NCI-H1092 treated with DMSO at 0.1 percent for 48 hours (cell line): Measurements from ENCODE around the gene SPEG.
A peak's percentile ranks its signal among the peaks of the same experiment; 100 is the strongest.

ENCODE experiments used
- DNase-seq: peaks from one replicate; lab custom pipeline; 2025; lab: John Stamatoyannopoulos, UW

Gene SPEG

DNA sequence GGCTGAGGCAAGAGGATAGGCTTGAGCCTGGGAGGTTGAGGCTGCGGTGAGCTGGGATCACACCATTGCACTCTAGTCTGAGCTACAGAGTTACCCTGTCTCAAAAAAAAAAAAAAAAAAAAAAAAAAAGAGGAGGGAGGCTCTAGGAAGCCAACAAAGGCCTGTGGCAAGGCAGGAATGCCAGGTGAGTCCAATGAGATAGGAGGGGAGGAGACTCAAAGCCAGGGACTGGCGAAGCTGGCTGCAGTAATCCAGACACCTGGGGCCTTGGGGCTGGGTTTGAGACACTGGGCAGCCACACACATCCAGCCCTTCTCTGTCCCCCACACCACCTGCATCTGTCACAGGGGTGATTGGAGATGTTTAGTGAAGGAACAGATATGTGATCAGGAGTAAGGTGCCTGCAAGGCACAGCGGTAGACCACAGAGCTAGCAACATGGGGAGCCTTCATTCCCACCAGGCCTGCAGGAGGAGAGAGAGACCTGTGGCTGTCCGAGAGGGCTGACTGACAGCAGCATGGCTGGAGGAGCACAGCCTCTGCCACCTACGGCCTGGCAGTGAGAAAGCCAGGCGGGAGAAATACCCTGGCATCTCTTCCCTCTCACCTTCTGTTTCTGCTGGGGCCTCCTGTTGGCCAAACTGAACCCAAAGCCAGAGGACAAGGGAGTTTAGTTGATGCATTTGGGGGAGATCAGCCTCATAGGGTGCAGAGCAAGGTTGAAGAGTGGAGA, 99.5 kb downstream of the SPEG start:
- no peak for DNase-seq

GRCh38 chr2:219536425-219536824, 101.8 kb downstream of the SPEG start:
- DNase-seq, result no peak

GRCh38 chr2:219536967-219537366, 102.3 kb downstream of the SPEG start:
- no peak for DNase-seq

GRCh38 chr2:219537657-219538488, 103.2 kb downstream of the SPEG start:
- no peak for DNase-seq

- DNase-seq, result no peak
Measured at GRCh38 chr2:219538504-219538951, 103.9 kb downstream of the SPEG start.

GRCh38 chr2:219538956-219539788, 104.5 kb downstream of the SPEG start:
- no peak for DNase-seq

DNA sequence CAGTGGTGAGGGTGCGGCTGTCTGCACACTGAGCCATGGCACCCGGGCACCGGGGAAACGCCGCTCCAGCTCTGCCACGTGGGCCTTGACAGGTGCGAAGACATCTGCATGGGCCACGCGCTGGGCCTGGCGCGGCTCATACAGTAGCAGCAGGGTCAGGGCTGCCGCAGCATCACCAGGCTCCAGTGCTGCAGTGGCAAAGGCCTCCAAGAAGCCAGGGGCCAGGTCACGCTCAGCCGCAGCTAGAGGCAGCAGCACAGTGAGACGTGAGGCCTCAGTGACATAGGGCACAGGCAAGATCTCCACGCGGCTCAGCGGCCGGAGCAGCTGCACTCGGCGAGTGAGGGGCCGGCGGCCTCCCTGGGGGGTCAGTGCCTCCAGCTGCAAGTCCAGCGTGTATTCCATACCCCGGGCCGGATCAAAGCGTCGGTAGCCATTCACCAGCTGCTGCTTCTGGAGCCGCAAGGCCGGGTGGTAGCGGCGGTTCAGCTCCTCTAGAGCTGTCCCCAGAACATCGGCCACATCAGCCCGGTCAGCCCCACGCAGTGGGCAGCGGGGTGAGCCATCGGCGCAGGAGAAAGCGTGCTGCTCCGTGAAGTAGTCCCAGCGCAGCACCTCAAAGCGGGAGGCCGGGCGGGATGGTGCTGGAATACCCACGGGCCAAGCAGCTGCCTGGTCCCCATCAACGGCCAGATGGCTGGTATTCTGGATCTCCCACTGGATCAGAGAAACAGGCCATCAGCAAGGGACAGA, 105.5 kb downstream of the SPEG start:
- DNase-seq, result no peak

GRCh38 chr2:219540784-219541504, 106.3 kb downstream of the SPEG start:
- DNase-seq, result no peak

- DNase-seq, result peak; percentile 69
Measured at GRCh38 chr2:219541611-219542180, 107.1 kb downstream of the SPEG start.

- no peak for DNase-seq
Measured at GRCh38 chr2:219542931-219543595, 108.4 kb downstream of the SPEG start.

GRCh38 chr2:219543596-219544358, 109.1 kb downstream of the SPEG start, which contains the start of the genes CHPF and TMEM198:
TSS of gene CHPF (minus strand) at chr2:219543809. CDS start at chr2:219543538, 271 bp downstream.
TSS of gene TMEM198 (plus strand) at chr2:219544028. CDS start at chr2:219544728, 700 bp downstream.
- DNase-seq, result peak; percentile 92

DNA sequence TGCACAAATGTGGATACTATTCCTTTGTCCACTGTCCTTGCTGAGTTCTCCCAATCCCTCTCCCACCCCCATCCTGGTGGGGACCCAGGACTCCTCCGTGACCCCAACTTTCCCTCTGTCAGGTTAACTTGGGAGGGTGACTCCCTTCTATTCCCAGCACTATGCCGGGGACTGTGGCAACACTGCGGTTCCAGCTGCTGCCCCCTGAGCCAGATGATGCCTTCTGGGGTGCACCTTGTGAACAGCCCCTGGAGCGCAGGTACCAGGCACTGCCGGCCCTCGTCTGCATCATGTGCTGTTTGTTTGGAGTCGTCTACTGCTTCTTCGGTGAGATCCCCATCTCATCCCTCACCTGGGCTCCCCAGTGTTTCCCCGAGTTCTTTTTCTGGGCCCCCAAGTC, 109.9 kb downstream of the SPEG start:
- DNase-seq, result no peak

DNA sequence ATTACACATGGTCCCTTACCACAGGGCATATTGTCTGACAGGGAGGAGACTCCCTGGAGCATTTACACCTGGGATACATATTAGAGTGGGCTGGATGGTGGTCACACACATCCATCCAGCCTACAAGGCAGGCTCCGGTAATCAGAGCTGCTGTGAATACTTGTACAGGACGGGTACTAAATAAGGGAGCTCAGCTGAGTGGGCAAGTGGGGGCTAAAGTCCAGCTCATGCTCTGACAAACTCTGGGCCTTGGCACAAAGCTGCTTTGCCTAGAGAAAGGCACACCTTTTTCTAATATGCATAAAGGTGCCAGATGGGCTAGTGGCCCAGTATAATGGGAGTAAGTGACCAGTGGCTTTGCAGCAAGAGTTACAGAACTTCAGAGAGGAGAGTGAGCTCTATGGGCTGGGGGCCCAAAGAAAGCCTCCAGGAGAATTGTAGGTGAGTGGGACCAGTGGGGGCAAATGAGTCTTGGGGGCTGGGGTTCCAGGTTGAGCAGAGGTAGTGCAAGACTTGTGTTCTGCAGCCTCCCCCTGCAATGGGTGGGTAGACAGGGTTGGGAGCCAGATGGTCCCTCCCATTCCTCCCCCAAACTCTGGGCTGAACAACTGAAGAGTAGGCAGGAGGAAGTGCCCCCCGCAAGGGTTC, 110.8 kb downstream of the SPEG start:
- no peak for DNase-seq

DNA sequence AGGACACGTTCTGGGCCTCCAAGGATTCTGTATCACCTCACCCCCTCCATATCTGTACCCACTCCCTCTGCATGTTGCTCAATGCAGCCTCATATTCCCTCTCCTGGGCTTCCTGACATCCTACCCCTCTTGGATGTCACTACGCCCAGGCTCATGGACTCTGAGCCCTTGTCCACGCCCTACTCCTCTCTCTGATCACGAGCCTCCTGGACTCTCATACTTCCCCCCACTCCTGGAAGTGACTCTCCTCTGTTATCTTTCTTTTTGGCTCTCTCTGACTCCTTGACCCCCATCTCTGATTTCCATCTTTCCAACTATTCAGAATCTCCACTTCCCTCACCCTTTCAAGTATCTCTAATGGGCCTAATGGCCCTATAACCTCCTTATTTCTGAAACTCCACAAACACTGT, 111.3 kb downstream of the SPEG start:
- no peak for DNase-seq

GRCh38 chr2:219547621-219548020, 113.0 kb downstream of the SPEG start:
- DNase-seq, result no peak
